Pons (tissue), 1 donor: Measurements from ENCODE around the gene NBPF6.
"Not testable (repeated sequence)": the region's sequence is repeated elsewhere in the genome, so short reads cannot be mapped to it uniquely, and the experiment has no call there.

Experiments used
- DNase-seq: peaks from one replicate; pipeline ENCODE4 v3.0.0-alpha.2; 2016; ENCODE audit warnings: low spot score

Gene NBPF6

GRCh38 chr1:108496856-108497255, 46.7 kb downstream of the NBPF6 start:
- DNase-seq: not testable (repeated sequence)

DNA sequence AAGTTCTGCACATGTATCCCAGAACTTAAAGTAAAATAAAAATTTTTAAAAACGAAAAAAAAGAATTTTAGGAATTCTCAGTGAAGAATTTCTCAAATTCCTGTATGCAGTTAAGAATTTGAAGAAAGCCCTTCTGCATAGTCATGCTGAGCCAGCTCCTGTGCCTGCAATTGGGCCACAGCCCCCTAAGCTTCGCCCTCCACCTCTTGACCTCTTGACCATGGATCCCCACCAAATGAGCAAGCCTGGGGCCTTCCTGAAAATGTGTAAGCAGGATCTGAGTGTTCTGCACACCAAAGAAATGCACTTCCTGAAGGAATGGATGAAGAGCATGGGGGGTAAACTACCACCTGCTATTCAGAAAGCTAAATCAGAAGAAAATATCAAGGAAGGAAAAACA, 52.0 kb downstream of the NBPF6 start:
- DNase-seq: no peak

GRCh38 chr1:108502624-108503023, 52.5 kb downstream of the NBPF6 start:
- no peak for DNase-seq

DNA sequence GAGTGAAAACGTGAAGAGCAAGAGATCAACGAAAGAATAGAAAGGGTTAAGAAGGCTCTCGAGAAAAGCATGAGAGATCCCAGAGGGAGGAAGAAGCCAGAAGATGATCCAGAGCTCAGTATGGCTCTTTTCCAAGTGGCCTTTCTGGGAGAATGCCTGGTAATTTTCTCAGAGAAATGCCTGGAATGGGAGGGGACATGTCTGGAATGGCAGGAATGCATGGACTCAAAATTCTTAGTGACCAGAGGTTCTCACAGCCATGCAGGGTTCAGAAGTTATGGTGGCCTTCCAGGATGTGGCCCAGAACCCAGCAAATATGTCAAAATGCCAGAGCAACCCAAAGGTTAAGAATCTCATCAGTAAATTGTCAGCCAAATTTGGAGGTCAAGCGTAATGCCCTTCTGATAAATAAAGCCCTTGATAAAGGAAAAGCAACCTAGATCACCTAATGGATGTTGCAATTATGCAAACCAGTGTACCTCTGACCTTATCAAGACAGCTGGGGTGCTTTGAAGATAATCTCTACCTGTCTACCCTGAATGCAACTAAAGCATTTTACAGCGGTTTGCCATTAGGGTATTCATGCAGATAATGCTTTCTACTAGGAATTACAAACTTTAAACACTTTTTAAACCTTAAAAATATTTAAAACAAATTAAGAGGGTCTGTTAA, 53.1 kb downstream of the NBPF6 start:
- no peak for DNase-seq

DNA sequence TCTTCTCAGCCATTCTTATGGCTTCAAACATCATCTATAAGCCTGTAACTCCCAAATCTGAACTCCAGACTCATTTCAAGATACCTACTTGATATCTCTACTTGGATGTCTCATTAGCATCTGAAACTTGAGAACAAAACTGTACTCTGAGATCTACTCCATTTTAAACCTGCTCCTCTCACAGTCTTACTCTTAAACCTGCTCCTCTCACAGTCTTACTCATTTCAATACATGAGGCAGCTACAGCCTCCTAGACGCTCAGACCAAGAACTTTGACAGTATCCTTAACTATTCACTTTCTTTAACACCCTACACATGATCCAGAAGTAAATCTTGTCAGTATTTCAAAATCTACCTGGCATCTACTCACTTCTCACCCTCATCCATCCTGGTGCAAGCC, 54.3 kb downstream of the NBPF6 start:
- no peak for DNase-seq

DNA sequence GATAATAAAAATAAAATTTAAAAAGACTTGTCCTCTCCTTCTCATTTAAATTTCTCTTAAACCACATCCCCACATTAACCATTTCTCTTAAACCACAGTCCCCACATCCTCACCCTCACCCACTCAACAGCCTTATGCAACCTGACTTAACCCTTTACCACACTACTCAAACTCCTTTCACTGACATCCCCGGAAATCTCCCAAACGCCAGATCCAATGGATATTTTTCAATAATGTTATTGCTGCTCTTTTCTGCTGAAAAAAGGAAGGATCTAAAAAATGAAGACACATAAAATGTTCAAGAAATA, 55.6 kb downstream of the NBPF6 start:
- DNase-seq: no peak

DNA sequence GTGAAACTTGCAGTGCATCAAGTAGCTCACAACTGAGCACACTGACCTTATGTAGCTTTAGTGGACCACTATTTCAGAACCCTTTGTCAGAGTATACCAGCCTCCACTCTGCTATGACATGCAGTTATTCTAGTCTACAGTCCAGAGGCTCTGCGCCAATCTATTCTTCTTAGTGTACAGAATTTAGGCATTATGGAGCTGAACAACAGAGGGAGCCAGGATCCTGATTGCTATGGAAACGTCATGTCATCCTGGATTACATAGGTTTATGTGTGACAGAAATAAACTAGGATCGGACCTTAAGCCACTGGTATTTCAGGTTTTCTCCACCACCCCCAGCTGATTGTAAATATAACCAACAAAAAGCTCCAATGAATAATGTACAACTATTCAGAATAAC, 61.6 kb downstream of the NBPF6 start:
- DNase-seq: no peak

DNA sequence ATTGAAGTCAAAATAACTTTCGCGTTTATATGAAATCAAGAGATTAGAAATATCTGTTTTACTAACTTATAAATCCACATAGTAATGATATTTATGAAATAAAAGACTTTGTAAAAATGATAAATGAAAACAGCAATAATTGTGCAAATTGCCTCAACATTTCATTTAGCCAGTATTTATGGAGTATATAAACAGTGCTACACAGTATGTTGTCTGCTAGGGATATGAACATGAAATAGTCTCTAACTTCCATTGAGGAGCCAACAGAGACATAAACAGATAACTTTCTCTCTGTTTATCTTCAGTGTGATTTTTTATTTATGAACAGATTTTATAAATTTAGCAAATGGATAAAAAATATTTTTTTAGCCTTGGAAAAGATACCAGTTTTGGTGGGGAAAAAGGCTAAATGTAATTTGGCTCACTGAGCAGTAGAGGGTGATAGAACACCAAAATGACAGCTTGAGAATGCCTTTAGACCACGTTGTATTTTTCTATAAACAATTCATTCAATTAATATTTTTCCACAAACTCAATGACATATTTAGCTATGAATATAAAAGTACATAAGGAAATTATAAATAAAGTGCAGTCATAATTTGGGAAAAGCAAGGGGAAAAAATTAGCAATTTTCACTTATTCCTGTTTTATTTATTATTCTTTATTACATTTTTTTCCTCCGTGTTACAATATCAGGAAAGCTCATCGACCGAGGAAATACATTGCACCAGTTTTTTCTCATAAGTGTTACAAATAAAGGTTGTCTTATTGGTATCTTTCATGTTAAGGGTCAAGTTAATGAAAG, 62.3 kb downstream of the NBPF6 start:
- peak; percentile 73 for DNase-seq

- DNase-seq: no peak
Observed at GRCh38 chr1:108513044-108513415, 62.9 kb downstream of the NBPF6 start.

GRCh38 chr1:108513914-108514313, 63.8 kb downstream of the NBPF6 start:
- DNase-seq: not testable (repeated sequence)

DNA sequence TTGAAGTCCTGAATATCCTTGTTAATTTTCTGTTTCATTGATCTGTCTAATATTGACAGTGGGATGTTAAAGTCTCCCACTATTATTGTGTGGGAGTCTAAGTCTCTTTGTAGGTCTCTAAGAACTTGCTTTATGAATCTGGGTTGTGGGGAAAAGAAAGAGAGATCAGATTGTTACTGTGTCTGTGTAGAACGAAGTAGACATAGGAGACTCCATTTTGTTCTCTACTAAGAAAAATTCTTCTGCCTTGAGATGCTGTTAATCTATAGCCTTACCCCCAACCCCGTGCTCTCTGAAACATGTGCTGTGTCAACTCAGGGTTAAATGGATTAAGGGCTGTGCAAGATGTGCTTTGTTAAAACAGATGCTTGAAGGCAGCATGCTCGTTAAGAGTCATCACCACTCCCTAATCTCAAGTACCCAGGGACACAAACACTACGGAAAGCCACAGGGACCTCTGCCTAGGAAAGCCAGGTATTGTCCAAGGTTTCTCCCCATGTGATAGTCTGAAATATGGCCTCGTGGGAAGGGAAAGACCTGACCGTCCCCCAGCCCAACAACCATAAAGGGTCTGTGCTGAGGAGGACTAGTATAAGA, 67.3 kb downstream of the NBPF6 start:
- not testable (repeated sequence) for DNase-seq
